Activated naive CD4-positive, alpha-beta T cell treated with anti-CD3 and anti-CD28 coated beads, Interleukin-2, amount 50 U/mL, for 72 hours (primary cell): ENCODE data around the gene TRIM31. TPM values are rescaled to one million over a fixed set of nuclear protein-coding genes. Genes with fewer than 3 reads are reported as not detected.
A peak's percentile ranks its signal among the peaks of the same experiment; 100 is the strongest.

Source experiments
- ATAC-seq, 2 donors: fragments of 150-1000 bp; cut with Tn5 transposase; 2 replicates each; pipeline ENCODE4 v1.10.0; 2021; ENCODE audit warnings: mild to moderate bottlenecking in 2 of 2, moderate library complexity in 2 of 2
- DNase-seq, 2 donors: peaks; one replicate each; pipeline ENCODE4 v3.0.0; 2021 to 2022; ENCODE audit warnings: low spot score in 2 of 2
- H3K27ac Mint-ChIP-seq, 2 donors: one replicate each; pipeline ENCODE4 v1.8.0; 2022; ENCODE audit warnings: mild to moderate bottlenecking in 2 of 2, mixed read lengths in 2 of 2
- H3K36me3 Mint-ChIP-seq, 2 donors: one replicate each; pipeline ENCODE4 v1.8.0; 2022; ENCODE audit warnings: mixed read lengths in 2 of 2
- H3K9me3 Mint-ChIP-seq, 2 donors: one replicate each; pipeline ENCODE4 v1.8.0; 2022; ENCODE audit warnings: mixed read lengths in 2 of 2
- total RNA-seq, 2 donors: library from RNA; stranded (reverse); gene quantifications; one replicate each; pipeline ENCODE4 v1.2.3, GENCODE V29; 2022

TRIM31 gene
- total RNA-seq, 2 donors from 2014 or later, result not detected

DNA sequence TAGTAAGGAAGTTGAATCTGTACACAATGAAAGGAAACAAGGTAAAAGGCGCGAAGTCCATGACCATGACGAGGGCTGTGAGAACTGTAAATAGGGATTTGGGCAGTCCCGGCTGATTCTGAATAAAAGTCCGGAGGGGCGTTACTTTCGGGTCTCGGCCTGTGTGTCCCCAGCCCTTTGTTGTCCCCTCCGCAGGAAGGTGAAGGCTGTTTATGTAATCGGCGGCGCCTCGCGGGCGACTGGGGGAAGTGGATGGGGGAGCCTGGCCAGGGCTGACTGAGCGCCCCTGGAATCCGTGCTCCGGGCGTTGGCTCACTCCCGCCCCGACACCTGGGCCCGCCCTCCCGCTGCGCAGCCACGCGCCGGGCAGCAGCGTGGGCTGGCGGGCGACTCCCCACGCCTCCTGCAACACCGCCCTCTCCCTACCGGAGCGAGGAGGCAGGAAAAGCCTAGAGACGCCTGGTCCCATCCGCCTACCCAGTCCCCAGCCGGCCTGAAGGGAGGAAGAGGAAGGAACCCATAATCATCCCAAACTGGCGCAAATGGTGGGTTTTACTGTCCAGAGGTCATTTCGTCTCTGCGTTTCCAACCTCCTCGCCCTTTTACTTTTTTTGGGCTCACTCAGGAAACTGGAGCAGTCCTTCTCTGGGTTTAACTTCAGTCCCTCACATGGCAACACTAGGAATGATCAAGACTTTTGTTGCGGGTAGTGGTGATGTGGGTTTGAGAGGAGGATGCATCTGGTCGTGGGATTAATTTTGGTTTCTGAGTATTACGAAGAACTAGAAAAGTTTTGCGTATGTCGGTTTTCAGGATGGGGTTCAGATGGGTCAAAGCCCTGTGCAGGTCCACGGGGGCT, 12.1 kb downstream of the TRIM31 start:
- DNase-seq (no peak), ATAC-seq (peak; percentile 1 to 16)
- Mint-ChIP-seq H3K9me3 (no peaks in the 10 kb centered on the region), H3K36me3 (no peaks in the 10 kb centered on the region), H3K27ac (no peak overlapping the region)

DNA sequence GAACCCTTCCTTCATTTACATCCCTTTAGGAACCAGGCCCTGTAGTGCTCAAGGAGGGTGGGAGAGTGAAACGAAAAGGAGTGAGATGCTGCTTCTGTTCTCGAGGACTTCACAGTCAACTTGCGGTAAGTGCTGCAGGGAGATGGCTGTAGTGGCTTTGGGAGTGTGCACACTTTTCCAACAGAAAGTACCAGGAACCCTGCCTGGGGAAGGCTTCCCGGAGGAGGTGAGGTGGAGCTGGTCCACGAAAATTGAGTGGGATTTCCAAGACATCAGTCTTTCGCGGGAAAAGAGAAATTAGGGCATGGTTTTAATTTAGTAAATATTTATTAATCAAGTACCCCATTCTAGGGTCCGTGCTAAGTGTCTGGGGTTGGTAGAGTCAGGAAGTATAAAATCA, 12.7 kb downstream of the TRIM31 start:
- DNase-seq (no peak), ATAC-seq (no peak)
- H3K36me3 Mint-ChIP-seq, result no peaks in the 10 kb centered on the region
- no peaks in the 10 kb centered on the region for H3K9me3 Mint-ChIP-seq
- H3K27ac Mint-ChIP-seq, result peak overlapping the region in 1 of 2 donors; percentile 48

DNA sequence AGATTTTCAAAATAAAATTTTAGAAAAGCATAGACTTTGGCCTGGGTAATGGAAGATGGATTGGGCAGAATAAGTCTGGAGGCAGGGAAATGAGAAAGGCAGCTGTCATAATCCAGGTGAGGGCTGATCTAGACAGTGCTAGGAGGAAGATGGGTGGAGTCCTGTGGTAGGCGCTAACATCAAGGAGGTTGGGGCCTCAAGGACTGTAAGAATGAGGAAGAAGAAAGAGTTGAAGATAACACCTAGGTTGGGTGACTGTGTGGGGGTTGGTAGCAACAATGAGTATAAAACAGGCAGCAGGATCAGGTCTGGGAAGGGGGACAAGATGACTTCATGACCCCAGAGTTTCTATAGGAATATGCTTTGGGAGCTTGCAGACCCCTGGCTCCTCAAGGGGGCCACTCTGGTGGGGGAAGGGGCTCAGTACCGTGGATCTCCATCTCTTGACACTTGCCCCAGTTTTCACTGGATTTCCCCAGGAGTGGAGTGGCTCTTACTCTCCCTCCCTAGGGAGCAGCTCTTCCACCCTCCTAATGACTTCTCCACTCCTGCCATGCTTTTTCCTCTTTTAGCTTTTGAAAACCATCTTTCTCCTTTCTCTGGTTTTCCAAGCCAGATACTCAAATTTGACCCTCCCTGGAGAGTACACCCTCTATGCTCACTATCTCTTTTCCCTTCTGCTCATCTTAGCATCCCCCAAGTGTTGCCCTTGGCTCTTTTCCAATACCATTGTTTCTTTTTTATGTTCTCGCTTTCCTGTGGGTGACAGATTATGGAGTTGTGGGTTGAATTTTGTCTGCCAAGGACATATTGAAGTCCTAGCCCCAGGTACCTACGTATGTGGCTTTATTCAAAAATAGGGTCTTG, 14.8 kb downstream of the TRIM31 start:
- no peaks in the 10 kb centered on the region for H3K9me3 Mint-ChIP-seq
- no peak for DNase-seq
- ATAC-seq, result no peak
- H3K27ac Mint-ChIP-seq, result no peak overlapping the region
- no peaks in the 10 kb centered on the region for H3K36me3 Mint-ChIP-seq

DNA sequence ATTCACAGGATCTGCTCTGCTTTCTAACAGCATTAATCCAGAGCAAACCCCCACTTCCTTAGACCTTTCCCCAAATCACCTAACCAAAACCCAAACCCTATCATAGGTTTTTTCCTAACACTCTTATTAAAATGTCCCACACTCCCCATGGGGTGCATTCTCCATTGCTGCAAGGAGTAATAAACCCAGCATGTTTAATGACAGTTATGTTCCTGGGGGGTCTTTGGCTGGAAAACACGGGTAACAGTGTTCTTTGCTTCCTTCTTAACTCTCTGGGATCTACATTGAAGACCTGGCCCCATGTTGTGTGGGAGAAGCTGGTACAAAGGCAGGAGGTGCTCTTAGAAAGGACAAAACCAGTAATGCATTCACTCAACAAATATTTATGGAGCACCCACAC, 16.1 kb downstream of the TRIM31 start:
- DNase-seq (no peak), ATAC-seq (no peak)
- no peak overlapping the region for H3K27ac Mint-ChIP-seq
- H3K36me3 Mint-ChIP-seq, result no peaks in the 10 kb centered on the region
- H3K9me3 Mint-ChIP-seq, result no peaks in the 10 kb centered on the region

DNA sequence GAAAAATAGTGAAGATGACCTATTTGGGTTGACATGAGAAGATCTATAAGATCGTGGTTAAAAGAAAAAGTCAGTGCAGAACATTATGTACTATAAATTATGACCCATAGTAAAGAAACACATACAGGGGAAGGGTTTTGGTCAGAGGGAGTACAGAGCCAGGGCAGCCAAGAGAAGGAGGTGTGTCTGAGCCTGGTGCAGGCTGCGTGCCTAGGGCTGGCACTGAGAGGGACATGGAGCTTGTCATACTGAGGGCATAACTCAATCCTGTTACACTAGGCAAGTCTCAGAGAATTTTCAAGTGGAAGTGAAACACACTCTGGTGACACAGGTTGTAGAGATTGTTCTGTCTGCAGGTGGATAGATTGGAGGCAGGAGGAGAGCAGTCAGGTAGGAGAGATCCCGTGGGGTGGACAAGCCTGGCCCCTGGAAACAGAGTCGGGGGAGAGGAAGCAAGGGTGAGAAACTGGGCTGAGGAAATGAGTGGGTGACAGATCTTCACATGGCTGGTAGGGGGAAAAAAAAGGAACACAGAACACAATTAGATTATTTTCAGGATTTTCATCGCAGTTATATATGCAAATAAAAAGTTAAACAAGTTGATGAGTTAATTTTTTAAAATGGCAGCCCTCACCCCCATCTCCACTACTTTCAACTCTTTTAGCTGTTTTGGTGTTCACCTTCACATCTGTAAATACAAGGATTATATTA, 18.8 kb downstream of the TRIM31 start:
- H3K36me3 Mint-ChIP-seq, result no peaks in the 10 kb centered on the region
- no peak for DNase-seq
- no peak overlapping the region for H3K27ac Mint-ChIP-seq
- H3K9me3 Mint-ChIP-seq, result no peaks in the 10 kb centered on the region
- ATAC-seq, result no peak

DNA sequence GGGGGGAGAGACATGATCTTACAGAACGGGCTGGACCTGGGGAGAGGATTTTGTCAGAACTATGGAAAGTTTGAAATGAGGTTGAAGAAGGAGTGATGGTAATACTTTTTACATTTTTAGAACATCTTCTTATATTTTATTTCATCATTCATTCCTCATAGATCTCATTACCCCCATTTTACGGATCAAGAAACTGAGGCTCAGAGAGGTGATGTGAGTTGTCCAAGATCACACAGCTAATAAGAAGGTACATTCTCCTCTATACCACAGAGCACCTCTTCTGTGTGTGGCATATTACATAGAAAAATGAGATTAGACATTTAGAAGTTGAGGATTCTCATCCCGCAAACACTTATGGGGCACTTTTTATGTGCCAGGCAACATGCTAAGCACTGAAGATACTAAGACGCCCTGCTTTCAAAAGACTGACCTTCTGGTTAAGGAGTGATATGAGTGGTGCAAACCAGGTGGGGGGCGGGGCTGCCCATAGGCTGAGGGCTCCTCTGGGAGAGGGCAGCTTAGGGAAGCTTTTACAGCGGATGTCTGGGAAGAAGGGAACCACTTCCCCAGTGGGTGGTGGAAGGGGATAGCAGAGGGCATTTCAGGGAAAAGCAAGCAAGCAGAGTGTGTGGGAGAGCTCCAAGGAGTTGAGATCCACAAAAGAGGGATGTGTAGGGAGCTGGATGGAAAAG, 19.9 kb downstream of the TRIM31 start:
- Mint-ChIP-seq H3K9me3 (no peaks in the 10 kb centered on the region), H3K36me3 (no peaks in the 10 kb centered on the region), H3K27ac (no peak overlapping the region)
- no peak for ATAC-seq
- no peak for DNase-seq

DNA sequence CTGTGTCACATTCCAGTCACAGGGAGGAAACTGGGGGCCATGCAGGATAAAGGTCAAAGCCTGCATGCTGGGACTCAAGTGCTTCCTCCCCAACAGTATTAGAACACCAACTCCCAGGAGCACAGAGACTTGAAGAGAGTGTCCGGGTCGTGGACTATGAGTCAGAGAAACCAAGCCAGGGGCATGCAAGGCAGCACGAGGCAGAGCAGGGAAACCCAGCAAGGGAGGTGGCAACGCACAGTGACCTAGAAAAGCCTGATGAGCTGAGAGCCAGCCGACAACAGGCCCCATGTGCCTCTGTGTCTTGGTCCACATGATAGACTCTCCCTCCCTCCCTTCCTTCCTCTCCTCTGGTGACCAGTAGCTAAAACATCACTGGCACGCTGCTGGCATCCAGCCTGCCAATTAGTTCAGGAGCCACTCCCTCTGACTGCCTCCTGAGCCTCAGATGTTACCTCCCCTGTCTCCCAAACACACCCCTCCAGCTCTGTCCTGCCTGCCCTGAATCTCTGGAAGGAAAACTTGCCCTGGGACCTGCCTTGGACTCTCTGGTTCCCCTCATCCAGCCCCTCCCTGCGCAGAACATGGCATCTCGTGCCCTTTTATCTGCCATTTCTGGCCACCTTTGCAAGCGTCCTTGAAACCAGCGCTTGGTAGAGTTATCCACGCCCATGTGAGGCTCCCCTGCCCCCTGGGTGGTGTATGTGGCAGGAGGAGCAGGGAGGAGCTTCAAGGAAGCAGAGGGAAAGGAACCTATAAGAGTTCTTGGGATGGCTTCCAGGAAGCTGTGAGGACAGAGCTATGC, 21.1 kb downstream of the TRIM31 start:
- no peak for DNase-seq
- no peaks in the 10 kb centered on the region for H3K9me3 Mint-ChIP-seq
- ATAC-seq, result no peak
- H3K36me3 Mint-ChIP-seq, result no peaks in the 10 kb centered on the region
- H3K27ac Mint-ChIP-seq, result no peak overlapping the region

DNA sequence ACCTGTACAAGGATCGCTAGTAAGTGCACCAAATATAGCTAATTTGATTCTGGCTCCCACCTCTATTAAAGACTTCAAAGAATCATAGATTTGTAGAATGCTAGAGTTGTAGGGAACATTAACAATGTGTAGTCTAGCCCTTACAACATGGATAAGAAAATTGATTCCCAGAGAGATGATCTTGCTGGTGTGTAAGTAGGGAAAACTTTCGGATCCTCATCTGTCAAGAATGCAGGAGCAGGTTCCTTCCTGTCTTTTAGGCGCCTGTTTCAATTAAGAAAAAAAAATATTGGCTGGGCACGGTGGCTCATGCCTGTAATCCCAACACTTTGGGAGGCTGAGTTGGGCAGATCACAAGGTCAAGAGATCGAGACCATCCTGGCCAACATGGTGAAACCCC, 25.0 kb downstream of the TRIM31 start:
- DNase-seq, result no peak
- H3K27ac Mint-ChIP-seq, result no peak overlapping the region
- ATAC-seq, result no peak
- H3K9me3 Mint-ChIP-seq, result no peaks in the 10 kb centered on the region
- H3K36me3 Mint-ChIP-seq, result no peaks in the 10 kb centered on the region

DNA sequence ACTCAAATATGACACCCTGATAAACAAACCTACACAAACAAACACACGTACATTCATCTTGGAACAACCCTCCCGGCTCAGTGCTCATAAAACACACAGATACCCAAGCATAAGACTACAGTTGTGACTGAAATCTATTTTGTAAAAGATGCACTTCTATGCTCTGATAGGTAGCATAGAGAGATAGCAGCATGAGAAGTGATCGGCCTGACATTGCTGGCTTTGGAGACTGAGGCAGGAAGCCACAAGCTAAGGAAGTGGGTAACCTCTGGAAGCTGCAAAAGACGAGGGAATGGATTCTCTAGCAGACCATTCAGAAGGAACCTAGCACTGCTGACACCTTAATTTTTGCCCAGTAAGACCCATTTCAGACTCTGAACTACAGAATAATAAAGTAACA, 35.7 kb downstream of the TRIM31 start:
- H3K9me3 Mint-ChIP-seq, result no peaks in the 10 kb centered on the region
- DNase-seq, result no peak

DNA sequence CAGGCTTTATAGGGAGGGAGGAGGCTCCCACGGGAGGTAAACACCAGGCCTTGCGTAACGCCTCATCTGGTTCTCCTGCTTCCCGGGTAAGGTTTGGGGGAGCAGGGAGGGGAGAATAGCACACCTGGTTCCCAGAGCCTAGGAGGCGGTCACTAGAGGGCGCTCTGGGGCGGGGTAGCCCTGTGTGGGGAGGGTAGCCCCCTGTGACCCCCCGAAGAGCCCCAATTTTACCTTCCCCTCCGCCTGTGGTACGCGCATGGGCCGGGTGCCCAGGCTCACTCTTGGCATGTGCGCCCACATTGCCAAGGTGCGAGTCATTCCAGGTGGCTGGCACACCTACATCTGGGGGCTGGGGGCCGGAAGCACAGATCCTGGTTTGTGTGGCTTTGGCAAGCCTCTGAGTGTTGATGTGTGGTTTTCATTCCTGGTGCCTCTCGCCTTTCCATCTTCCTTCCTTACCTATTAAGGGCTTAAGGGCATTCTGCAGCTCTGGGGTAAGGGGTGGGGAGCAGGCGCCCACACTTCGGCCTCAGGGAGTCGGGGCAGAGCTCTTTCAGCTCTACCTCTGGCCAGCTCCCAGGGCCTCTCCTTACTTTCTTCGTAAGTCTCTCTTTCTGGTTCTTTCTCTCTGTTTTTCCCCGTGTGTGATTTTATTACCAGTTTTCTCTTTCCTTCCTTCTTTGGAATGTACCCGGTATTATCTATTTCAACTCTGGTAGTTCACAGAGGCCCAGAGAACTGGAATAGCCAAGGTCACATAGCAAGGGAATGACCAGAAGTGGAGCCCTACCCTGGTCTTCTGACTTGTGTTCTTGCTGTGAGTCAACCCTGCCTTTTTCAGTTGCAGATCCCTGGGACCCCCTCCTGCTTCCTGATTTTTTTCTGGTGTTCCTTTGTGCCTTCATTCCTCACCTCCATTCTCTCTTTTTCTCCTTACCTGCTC, 36.8 kb downstream of the TRIM31 start:
- Mint-ChIP-seq H3K27ac (peak overlapping the region in 1 of 2 donors; percentile 39), H3K9me3 (no peaks in the 10 kb centered on the region), H3K36me3 (peaks cover 8 to 11% of the 10 kb centered on the region in 2 donors)
- peak in 1 of 2 donors; percentile 45 for DNase-seq
- ATAC-seq, result peak; percentile 8 to 65

More for the DNA sequence above, 35.7 kb downstream of the TRIM31 start:
- Mint-ChIP-seq H3K27ac (no peak overlapping the region), H3K36me3 (peaks cover 4 to 5% of the 10 kb centered on the region in 2 donors)
- ATAC-seq, result peak in 1 of 2 donors; percentile 23

DNA sequence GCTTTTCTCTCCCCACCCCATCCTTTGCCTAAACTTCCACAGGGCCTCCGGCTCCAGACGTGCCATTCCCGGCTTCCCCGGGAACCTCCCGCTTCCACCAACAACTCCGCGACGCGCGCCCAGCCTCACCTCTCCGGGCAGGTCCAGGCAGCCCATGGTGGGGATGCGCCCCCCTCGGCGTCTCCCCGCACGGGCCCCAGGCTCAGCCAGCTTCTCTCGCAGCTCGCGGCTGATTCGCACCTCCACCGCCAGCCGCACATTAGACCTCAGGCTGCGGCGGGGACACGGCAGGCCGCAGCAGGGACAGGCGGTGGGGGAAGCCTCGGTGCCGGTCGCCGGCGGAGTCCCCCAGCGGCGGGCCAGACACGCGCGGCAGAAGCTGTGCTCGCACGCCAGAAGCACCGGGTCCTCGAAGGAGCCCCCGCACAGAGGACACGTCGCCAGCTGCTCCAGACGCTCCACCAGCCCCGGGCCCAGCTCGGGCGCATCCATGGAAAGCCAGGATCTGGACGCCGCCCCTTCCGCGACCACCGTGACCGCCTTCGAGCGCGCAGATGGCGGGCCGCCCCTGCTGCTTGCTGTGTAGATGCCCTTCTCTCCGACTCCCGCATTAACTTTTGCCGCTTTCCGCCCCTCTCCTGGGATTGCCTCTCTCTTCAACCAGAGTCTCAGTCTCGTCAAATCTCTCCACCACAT, 37.6 kb downstream of the TRIM31 start, which contains the start of gene RNF39:
RNF39 (minus strand) TSS at position 676 of the 696 bp plus-strand sequence; CDS start at position 492, 184 bp downstream.
- Mint-ChIP-seq H3K27ac (peak within 1 kb of the TSS in 1 of 2 donors; percentile 39), H3K36me3 (peaks cover 14 to 18% of the 10 kb centered on the region in 2 donors), H3K9me3 (no peaks in the 10 kb centered on the region)
- ATAC-seq (peak in 1 of 2 donors; percentile 33), DNase-seq (no peak)

DNA sequence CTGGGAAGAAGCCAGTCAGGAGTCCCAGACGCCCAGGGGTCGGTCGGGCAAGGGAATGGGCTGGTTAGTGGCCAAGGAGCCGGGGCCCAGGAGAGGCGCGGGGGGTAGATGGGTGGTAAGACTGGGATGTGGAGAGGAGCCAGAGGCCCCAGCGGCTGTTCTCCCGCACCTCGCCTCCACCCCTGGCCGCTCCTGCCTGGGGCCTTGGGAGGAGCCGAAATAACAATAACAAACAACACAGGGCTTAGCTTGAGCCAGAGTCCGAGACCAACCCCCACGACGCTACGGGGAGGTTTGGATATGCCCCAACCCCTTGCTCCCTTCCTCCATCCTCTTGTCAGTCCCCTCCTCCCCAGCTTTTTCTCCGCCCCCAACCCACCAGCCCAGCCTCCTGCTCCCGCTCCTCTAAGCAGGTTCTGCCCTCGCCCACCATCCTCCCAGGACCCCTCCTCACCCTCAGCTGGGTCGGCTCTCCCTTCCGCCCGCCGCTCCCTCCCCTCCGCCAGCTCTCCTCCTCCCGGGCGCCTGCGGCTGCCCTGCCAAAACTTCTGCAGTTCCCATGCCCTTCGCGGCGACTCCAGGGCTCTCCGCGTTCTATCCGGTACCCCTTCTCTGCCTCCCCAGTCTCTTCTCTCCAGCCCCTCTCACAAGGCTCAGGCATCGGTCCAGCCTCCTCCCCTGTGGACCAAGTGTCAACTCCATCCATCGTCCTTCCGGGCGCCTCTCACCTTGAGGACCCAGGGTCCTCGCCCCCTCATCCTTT, 38.4 kb downstream of the TRIM31 start:
- ATAC-seq, result peak in 1 of 2 donors; percentile 20
- Mint-ChIP-seq H3K27ac (peak overlapping the region in 1 of 2 donors; percentile 17), H3K9me3 (no peaks in the 10 kb centered on the region), H3K36me3 (peaks cover 19 to 22% of the 10 kb centered on the region in 2 donors)
- DNase-seq, result no peak

DNA sequence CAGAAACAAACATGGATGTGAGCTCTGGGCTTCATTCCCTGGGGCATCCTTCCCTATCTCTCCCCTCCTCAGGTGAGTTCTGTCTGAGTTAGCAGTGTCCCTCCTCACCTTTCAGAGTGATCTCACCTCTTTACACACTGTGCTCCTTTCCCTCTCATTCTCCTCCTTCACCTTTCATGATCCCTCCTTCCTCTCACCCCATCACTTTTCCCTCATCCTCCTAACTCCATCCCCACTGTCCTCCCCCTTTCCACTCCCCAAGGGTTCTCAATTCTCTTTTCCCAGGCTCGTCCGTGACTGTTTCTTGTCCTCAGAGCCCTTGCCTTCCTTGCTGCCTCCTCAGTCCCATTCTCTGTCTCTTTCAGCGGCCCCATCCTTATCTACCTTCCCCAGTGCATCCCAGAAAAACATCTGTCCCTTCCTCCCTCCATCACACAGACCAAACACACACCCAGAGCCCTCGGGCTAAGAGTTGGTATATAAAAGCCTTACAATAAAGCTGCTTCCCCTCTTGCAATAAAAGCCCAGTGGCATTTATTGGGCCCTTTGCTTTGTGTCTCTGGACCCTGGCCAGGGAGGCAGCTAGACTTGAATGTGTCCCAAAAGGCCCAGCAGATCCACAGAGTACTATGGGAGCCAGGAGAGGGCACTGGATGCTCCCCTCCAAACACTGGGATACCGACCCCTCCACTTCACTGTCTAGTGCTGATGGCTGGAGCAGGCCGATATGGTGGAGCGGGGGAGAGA, 39.2 kb downstream of the TRIM31 start:
- no peak for DNase-seq
- no peaks in the 10 kb centered on the region for H3K9me3 Mint-ChIP-seq
- ATAC-seq, result no peak
- peaks cover 19 to 23% of the 10 kb centered on the region in 2 donors for H3K36me3 Mint-ChIP-seq
- peak overlapping the region in 1 of 2 donors; percentile 17 for H3K27ac Mint-ChIP-seq
